HG02840 (cell line): ENCODE results near the gene TNIK.
A peak's percentile ranks its signal among the peaks of the same experiment; 100 is the strongest.

Source experiments
- ATAC-seq: cut with Tn5 transposase; IDR thresholded peaks from one replicate; pipeline ENCODE4 v1.9.1; 2021; ENCODE audit warnings: mild to moderate bottlenecking, moderate library complexity, moderate number of reproducible peaks; ENCODE audit not compliant: unreplicated experiment, low FRiP score

TNIK gene

GRCh38 chr3:171038342-171038741 lies 421.9 kb downstream of the TNIK start:
- ATAC-seq: no peak

DNA sequence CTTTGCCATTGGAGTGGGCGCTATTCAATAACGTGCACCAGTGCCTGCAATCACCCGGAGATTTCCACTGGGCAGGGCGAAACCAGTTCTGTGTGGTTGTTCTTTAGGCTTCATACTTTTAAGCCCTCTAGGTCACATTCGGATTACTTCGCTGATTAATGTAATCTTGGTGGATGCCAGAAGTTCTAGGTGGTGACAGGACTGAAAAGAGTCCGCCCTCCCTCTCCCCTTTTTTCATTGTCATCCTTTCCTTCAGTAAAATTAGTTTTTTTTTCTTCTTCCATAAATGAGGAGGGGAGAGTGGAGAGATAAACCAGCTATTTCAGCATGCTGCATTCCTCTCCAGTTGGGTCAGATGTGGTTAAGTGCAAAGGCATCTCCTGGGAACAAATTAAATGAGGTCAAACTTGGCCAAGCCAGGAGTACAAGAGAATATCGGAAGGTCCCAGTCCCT lies 431.4 kb downstream of the TNIK start:
- ATAC-seq: no peak

DNA sequence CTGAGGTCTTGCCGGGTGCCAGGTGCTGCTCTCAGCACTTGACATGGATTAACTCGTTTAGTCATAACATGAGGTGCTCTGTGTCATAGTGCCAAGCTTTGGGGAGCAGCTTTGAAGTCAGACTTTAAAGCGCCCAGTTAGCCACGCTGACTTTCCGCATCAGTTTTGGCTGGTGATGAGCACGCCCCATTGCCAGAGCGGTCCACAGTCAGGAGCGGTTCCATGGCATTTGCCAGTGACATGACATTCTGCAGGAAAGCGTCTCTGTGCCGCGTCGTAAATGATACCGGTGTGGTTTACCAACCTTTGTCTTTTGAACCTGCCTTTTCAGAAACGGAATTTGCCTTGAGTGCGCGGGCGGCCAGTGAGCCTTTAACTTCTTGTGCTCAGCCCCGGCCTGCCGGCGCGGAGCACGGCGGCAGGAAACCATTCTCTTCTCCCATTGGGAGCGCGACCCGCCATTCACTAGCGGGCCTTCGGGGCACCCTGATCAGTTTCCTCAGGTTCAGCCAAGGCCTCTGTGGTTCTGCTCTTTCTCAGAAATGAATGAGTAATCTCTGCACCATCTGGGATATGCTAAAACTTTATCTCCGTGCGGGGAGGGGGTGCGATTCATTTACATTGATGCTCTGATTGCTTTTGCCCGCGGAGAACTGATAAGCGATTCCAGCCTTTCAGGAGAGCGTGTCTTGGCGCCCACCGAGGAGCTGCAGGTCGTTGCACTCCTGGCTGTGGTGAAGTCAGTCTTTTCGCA lies 432.0 kb downstream of the TNIK start:
- ATAC-seq: peak; percentile 69

GRCh38 chr3:171026597-171027293 lies 433.5 kb downstream of the TNIK start, which contains the start of gene SLC2A2:
SLC2A2 (minus strand) TSS chr3:171026720; CDS start chr3:171026670, 50 bp downstream.
- no peak for ATAC-seq

- no peak for ATAC-seq
These were observed 436.6 kb downstream of the TNIK start for GRCh38 chr3:171023566-171023965.

GRCh38 chr3:171021377-171021776 lies 438.8 kb downstream of the TNIK start:
- ATAC-seq: no peak

GRCh38 chr3:171018156-171018935 lies 441.9 kb downstream of the TNIK start:
- no peak for ATAC-seq

DNA sequence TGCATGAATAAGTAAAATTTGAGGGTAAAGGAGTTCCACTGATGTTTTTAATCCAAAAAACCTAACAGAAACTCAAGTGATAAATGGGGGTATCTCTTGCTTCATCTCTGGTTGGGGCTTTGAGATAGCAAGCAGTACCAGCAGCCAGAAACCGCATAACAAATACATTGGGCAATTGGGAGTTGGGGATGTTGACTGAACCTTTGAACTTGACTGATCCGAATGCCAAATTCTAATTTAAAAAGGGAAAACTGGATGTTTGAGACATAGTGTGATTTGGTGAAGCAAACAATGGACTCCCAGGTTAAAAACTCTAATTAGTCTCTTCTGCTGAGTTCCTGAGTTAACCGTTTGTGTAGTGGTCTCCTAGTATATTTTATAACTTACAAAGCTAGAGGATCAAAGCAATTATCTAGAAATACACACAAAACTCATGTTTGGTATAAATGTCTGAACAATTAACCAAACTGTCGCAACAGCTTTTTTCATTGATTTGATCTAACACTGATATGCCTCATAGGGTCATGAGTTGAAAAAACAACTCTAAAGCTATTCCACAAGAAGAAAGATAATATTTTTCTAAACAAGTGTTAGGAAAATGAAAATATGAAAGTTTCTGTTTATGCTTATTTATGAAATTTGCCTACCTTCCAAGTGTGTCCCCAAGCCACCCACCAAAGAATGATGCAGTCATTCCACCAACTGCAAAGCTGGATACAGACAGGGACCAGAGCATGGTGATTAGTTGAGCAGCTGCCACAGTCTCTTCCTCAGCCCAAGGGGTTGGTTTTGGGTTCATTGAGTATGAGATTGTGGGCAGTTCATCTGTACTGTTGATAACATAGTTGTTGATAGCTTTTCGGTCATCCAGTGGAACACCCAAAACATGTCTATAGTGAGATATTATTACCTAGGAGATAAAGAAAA lies 446.1 kb downstream of the TNIK start:
- no peak for ATAC-seq

GRCh38 chr3:171011873-171012336 lies 448.3 kb downstream of the TNIK start:
- ATAC-seq: no peak
